ENCODE results near the gene RAB6B. TPM values are rescaled to one million over a fixed set of nuclear protein-coding genes. Genes with fewer than 3 reads are reported as not detected.

RAB6B gene
- total and polyA plus RNA-seq, 2 experiments from 2014 or later, result 2.6 to 3.0 TPM

GRCh38 chr3:133831966-133832801 lies 63.5 kb downstream of the RAB6B start:
- Histone ChIP-seq H3K4me3 (no peak overlapping the region), H3K36me3 (no peaks in the 10 kb centered on the region), H3K27ac (no peak overlapping the region), H3K4me1 (ENCODE audit: low read depth) (no peaks in the 10 kb centered on the region), H3K27me3 (no peaks in the 10 kb centered on the region), H3K9me3 (ENCODE audit: low read depth) (no peaks in the 10 kb centered on the region)
- TF ChIP-seq CTCF (IDR thresholded peaks at IDR 0.05; ENCODE audit: low read depth, low read length), result no peak
- no peak for DNase-seq (ENCODE audit: low read depth in 1 of 2, low spot score in 1 of 2)

GRCh38 chr3:133830071-133830470 lies 65.6 kb downstream of the RAB6B start:
- no peak for DNase-seq (ENCODE audit: low read depth in 1 of 2, low spot score in 1 of 2)

GRCh38 chr3:133829310-133829707 lies 66.4 kb downstream of the RAB6B start:
- TF ChIP-seq CTCF (IDR thresholded peaks at IDR 0.05; ENCODE audit: low read depth, low read length), result no peak
- Histone ChIP-seq H3K27ac (no peak overlapping the region), H3K9me3 (ENCODE audit: low read depth) (no peaks in the 10 kb centered on the region), H3K4me1 (ENCODE audit: low read depth) (no peaks in the 10 kb centered on the region), H3K27me3 (no peaks in the 10 kb centered on the region), H3K4me3 (no peak overlapping the region), H3K36me3 (no peaks in the 10 kb centered on the region)
- no peak for DNase-seq (ENCODE audit: low read depth in 1 of 2, low spot score in 1 of 2)

More at GRCh38 chr3:133830071-133830470, 65.6 kb downstream of the RAB6B start:
- Histone ChIP-seq H3K27ac (no peak overlapping the region), H3K4me3 (no peak overlapping the region), H3K9me3 (ENCODE audit: low read depth) (no peaks in the 10 kb centered on the region), H3K4me1 (ENCODE audit: low read depth) (no peaks in the 10 kb centered on the region), H3K27me3 (no peaks in the 10 kb centered on the region), H3K36me3 (no peaks in the 10 kb centered on the region)
- TF ChIP-seq CTCF (IDR thresholded peaks at IDR 0.05; ENCODE audit: low read depth, low read length), result no peak

DNA sequence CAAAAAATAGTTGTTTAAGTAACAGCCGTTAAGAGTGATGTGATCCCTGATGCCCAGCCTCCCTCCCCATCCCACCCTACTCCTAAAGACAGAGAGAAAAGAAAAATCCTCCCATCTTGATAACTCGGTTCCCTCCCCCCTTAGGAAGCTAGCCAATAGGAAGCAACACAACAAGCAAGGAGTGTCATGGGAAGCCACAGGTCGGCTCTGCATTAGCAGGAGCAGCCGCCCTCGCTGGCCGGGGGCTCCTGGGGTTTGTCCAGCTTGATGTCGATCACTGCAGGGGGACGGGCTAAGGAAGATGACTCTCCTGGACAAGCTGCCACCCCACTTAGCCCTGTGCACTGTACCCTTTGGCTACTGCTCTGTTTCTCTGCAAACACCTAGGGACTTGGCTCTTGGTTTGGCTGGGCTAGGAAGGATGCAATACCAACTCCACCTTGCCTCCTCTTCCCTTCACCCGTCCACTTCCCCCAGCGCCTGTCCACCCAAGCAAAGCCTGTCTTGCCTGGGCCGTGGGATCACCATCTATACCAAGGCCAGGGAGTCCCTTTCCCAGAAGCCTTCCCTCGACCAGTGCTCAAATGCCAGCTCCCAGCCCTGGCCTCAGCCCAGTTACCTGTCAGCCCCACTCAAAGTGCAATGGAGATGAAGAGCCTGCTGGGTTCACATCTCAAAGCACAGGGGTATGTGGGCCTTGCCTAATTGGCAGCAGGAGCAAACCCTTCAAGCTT lies 66.9 kb downstream of the RAB6B start:
- no peaks in the 10 kb centered on the region for H3K36me3 ChIP-seq
- no peaks in the 10 kb centered on the region for H3K9me3 ChIP-seq (ENCODE audit: low read depth)
- TF ChIP-seq CTCF (IDR thresholded peaks at IDR 0.05; ENCODE audit: low read depth, low read length), result no peak
- no peak overlapping the region for H3K27ac ChIP-seq
- H3K27me3 ChIP-seq, result no peaks in the 10 kb centered on the region
- no peak for DNase-seq (ENCODE audit: low read depth in 1 of 2, low spot score in 1 of 2)
- H3K4me1 ChIP-seq (ENCODE audit: low read depth), result no peaks in the 10 kb centered on the region
- no peak overlapping the region for H3K4me3 ChIP-seq

DNA sequence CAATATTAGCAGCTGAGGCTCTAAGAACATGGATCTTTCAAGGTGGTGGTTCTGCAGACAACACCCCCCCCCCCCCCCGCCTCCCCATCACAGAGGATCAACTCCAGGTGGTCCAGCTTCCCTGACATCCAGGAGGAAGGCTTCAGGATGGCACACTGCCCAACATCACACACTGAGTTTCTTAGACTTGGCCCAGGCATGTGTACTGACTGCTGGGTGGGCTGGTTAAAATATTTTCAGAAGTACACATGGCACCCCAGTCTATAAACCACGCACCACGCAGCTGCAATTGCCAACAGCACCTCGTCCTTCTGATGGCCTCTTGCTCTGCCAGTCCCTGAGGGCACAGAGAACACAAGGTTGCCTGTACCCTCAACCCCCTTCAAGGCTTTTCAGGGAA lies 68.0 kb downstream of the RAB6B start:
- Histone ChIP-seq H3K36me3 (no peaks in the 10 kb centered on the region), H3K27ac (no peak overlapping the region), H3K4me1 (ENCODE audit: low read depth) (no peaks in the 10 kb centered on the region), H3K9me3 (ENCODE audit: low read depth) (no peaks in the 10 kb centered on the region), H3K27me3 (no peaks in the 10 kb centered on the region), H3K4me3 (no peak overlapping the region)
- DNase-seq (ENCODE audit: low read depth in 1 of 2, low spot score in 1 of 2), result no peak
- no peak for TF ChIP-seq CTCF (IDR thresholded peaks at IDR 0.05; ENCODE audit: low read depth, low read length)

Data from cardiac muscle cell (in vitro differentiated cells and primary cell).